T-helper 17 cell (primary cell): ENCODE data around the gene KIAA1217. TPM values are rescaled to one million over a fixed set of nuclear protein-coding genes. Genes with fewer than 3 reads are reported as not detected.

Source experiments
- ATAC-seq: fragments of 150-1000 bp; cut with Tn5 transposase; 2 replicates; pipeline ENCODE4 v1.10.0; 2021; ENCODE audit warnings: mild to moderate bottlenecking, moderate library complexity
- DNase-seq, 3 donors: peaks; one replicate each; pipeline versions ENCODE4 v3.0.0 to v3.0.0-alpha.2; 2020 to 2021
- H3K9me3 ChIP-seq: one replicate; pipeline ENCODE4 v1.7.0; 2013; ENCODE audit warnings: low read length, mild to moderate bottlenecking; ENCODE audit not compliant: control insufficient read depth, poor library complexity, severe bottlenecking
- H3K27ac Mint-ChIP-seq: one replicate; pipeline ENCODE4 v1.8.0; 2022; ENCODE audit warnings: mild to moderate bottlenecking, moderate library complexity, mixed read lengths
- H3K27me3 Mint-ChIP-seq: one replicate; pipeline ENCODE4 v1.8.0; 2022; ENCODE audit warnings: mixed read lengths
- H3K36me3 Mint-ChIP-seq: one replicate; pipeline ENCODE4 v1.8.0; 2022; ENCODE audit warnings: low read depth, mixed read lengths
- H3K4me1 Mint-ChIP-seq: one replicate; pipeline ENCODE4 v1.8.0; 2022; ENCODE audit warnings: mild to moderate bottlenecking, mixed read lengths
- H3K4me3 Mint-ChIP-seq: one replicate; pipeline ENCODE4 v1.8.0; 2022; ENCODE audit warnings: mild to moderate bottlenecking, moderate library complexity, mixed read lengths
- total RNA-seq, 4 donors: library from RNA in 2 of 4; stranded (reverse) in 2 of 4; gene quantifications; one replicate each; pipeline ENCODE4 v1.2.3 and lab custom pipeline; 2022 to 2026

Gene KIAA1217
- total RNA-seq, 2 donors from 2014 or later, result 0.39 to 0.85 TPM

DNA sequence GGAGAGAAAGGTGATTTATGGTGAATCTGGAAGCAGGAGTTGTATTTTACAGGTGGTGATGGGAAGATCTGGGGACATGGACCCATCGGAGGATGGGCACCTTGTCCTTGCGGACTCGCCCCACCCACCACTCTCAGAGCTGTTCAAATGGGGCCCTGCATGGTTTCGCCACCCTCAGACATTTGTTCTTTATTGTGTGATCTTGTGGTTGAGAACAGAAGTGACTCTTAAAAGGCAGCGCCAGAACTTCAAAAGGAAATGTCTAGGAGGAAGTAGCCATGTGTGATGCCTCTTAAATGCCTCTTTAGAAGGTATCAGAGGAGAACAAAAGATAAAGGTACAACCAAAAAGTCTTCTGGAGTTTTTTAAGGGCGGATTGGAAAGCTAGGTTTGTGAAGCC lies 205.7 kb downstream of the KIAA1217 start:
- no peak for ATAC-seq

DNA sequence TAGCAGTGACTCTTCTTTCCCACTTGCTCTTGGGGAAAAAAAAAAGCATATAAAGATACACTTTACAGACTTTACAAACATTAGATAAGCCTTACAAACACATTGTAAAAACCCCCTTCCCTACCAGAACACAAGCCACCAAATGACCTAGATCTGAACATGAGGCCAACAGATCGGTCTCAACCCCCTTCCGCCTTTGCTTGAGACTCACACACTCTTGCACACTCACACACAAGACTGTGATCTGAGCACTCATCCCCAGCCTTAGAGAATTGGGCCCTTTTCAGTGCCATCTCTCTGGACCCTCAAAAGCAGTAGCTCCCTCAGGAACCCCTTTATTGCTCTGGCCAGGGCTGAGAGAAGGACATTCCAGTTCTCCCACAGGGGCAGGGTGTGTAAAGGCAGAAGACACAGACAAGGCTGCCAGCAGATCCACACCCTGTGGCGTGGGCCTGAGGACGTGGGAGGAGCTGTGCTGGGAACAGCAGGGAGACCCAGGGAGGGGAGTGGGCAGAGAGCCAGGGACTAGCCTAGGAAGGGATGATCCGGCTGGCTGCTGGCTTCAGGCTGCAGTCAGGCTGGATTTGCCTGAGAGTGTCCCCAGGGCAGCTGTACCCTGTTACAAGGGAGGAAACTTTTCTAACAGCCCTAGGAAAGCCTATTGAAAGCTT lies 206.7 kb downstream of the KIAA1217 start:
- DNase-seq, result no peak
- H3K27ac Mint-ChIP-seq, result no peak overlapping the region
- no peaks in the 10 kb centered on the region for H3K36me3 Mint-ChIP-seq
- peaks cover 12% of the 10 kb centered on the region for H3K27me3 Mint-ChIP-seq
- no peaks in the 10 kb centered on the region for H3K4me1 Mint-ChIP-seq
- ATAC-seq, result peak; percentile 67
- H3K4me3 Mint-ChIP-seq, result no peak overlapping the region
- no peaks in the 10 kb centered on the region for H3K9me3 ChIP-seq

More for the DNA sequence above, 205.7 kb downstream of the KIAA1217 start:
- H3K9me3 ChIP-seq, result no peaks in the 10 kb centered on the region
- Mint-ChIP-seq H3K36me3 (no peaks in the 10 kb centered on the region), H3K27me3 (peaks cover 12% of the 10 kb centered on the region), H3K4me3 (no peak overlapping the region), H3K27ac (no peak overlapping the region), H3K4me1 (no peaks in the 10 kb centered on the region)
- DNase-seq, result no peak

GRCh38 chr10:24416248-24416647 lies 207.3 kb downstream of the KIAA1217 start:
- Mint-ChIP-seq H3K36me3 (no peaks in the 10 kb centered on the region), H3K27ac (no peak overlapping the region), H3K4me3 (no peak overlapping the region), H3K27me3 (peaks cover 12% of the 10 kb centered on the region), H3K4me1 (no peaks in the 10 kb centered on the region)
- no peak for ATAC-seq
- no peaks in the 10 kb centered on the region for H3K9me3 ChIP-seq
- DNase-seq, result no peak

DNA sequence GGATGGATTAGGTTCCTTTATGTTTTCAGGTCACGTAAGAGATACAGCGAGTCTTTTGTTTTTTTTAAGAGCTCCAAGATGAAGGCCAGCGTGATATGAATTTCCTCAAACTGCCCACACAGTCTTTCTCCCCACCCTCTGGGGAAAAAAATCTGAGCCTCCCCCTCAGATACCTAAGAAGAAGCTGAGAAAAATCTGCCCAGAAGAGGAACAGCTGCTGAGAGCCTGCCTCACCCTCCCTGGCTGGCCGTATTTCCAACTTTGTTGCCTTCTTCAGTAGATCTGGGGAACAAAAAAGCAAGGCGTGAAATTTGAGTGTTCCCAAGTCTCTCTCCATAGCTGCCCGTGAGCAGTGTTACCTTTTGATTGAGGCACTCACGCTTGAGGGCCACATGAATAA lies 208.1 kb downstream of the KIAA1217 start:
- Mint-ChIP-seq H3K36me3 (no peaks in the 10 kb centered on the region), H3K27ac (no peak overlapping the region), H3K4me3 (no peak overlapping the region), H3K27me3 (peaks cover 12% of the 10 kb centered on the region), H3K4me1 (no peaks in the 10 kb centered on the region)
- DNase-seq (no peak), ATAC-seq (no peak)
- H3K9me3 ChIP-seq, result no peaks in the 10 kb centered on the region

DNA sequence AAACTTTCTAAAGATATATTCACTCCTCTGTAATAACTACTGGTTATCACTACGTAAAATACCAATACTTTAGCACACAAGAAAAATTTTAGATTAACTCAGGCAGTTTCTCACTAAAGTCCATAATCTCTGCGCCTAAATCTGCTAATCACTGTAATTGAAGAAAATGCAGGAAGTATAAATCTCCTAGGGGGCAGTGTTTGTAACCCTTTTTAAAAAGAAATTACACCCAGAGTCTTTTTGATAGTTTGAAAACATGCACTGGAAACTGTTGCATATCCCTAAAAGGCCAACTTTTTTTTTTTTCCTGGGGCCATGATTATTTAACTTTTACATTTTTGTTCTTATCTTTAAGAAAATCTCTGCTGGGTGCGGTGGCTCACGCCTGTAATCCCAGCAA lies 209.6 kb downstream of the KIAA1217 start:
- Mint-ChIP-seq H3K36me3 (no peaks in the 10 kb centered on the region), H3K27ac (no peak overlapping the region), H3K27me3 (peaks cover 12% of the 10 kb centered on the region), H3K4me1 (no peaks in the 10 kb centered on the region), H3K4me3 (no peak overlapping the region)
- DNase-seq (no peak), ATAC-seq (no peak)
- H3K9me3 ChIP-seq, result no peaks in the 10 kb centered on the region

GRCh38 chr10:24419066-24419465 lies 210.1 kb downstream of the KIAA1217 start:
- Mint-ChIP-seq H3K27ac (no peak overlapping the region), H3K4me1 (no peaks in the 10 kb centered on the region), H3K36me3 (no peaks in the 10 kb centered on the region), H3K4me3 (no peak overlapping the region), H3K27me3 (peaks cover 17% of the 10 kb centered on the region)
- DNase-seq (no peak), ATAC-seq (no peak)
- H3K9me3 ChIP-seq, result no peaks in the 10 kb centered on the region

GRCh38 chr10:24425151-24425550 lies 216.2 kb downstream of the KIAA1217 start:
- Mint-ChIP-seq H3K4me3 (no peak overlapping the region), H3K36me3 (no peaks in the 10 kb centered on the region), H3K27ac (no peak overlapping the region), H3K27me3 (peaks cover 31% of the 10 kb centered on the region), H3K4me1 (no peaks in the 10 kb centered on the region)
- ATAC-seq, result no peak
- DNase-seq, result no peak
- no peaks in the 10 kb centered on the region for H3K9me3 ChIP-seq

DNA sequence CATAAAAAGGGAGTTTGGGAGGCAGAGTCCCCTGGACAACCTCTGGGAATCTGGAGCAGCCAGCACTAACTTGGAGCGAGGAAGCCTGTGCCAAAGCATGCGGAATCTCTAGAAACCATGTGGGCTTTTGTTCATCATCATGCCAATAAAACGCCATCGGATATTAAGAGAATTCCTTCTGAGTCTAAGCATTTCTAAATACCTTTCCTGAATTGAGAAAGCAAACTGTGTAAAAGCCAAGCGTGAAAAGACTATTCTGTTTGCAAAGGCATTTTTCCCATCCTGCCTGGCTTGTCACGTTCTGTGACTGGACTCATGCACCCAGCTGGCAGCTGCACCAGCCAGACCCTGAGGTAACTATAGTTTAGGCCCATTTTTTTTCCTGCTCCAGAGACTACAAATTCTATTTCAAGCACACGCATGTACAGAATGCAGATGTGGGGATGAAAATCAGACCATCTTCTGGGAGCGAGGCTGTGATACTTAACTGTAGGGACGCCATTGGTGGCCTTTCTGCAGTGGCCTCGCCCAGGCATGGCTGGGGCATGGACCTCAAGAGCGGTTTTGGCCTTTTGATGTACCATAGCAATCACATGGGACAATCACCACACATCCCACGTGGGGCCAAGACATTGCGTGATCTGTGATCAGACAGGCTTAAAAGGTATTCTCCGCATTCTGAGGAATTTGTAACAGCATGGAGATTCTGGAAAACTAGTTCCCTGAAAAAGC lies 218.9 kb downstream of the KIAA1217 start:
- no peaks in the 10 kb centered on the region for H3K4me1 Mint-ChIP-seq
- no peaks in the 10 kb centered on the region for H3K9me3 ChIP-seq
- ATAC-seq (no peak), DNase-seq (no peak)
- peaks cover 31% of the 10 kb centered on the region for H3K27me3 Mint-ChIP-seq
- H3K36me3 Mint-ChIP-seq, result peaks cover 3% of the 10 kb centered on the region
- no peak overlapping the region for H3K4me3 Mint-ChIP-seq
- no peak overlapping the region for H3K27ac Mint-ChIP-seq

GRCh38 chr10:24428410-24428782 lies 219.5 kb downstream of the KIAA1217 start:
- H3K27ac Mint-ChIP-seq, result no peak overlapping the region
- DNase-seq, result no peak
- ATAC-seq, result no peak
- peaks cover 3% of the 10 kb centered on the region for H3K36me3 Mint-ChIP-seq
- H3K9me3 ChIP-seq, result no peaks in the 10 kb centered on the region
- no peaks in the 10 kb centered on the region for H3K4me1 Mint-ChIP-seq
- H3K27me3 Mint-ChIP-seq, result peaks cover 31% of the 10 kb centered on the region
- H3K4me3 Mint-ChIP-seq, result no peak overlapping the region

GRCh38 chr10:24430591-24430990 lies 221.7 kb downstream of the KIAA1217 start:
- H3K27ac Mint-ChIP-seq, result no peak overlapping the region
- no peaks in the 10 kb centered on the region for H3K9me3 ChIP-seq
- no peaks in the 10 kb centered on the region for H3K4me1 Mint-ChIP-seq
- ATAC-seq (no peak), DNase-seq (no peak)
- no peak overlapping the region for H3K4me3 Mint-ChIP-seq
- H3K36me3 Mint-ChIP-seq, result peaks cover 3% of the 10 kb centered on the region
- H3K27me3 Mint-ChIP-seq, result peaks cover 16% of the 10 kb centered on the region

DNA sequence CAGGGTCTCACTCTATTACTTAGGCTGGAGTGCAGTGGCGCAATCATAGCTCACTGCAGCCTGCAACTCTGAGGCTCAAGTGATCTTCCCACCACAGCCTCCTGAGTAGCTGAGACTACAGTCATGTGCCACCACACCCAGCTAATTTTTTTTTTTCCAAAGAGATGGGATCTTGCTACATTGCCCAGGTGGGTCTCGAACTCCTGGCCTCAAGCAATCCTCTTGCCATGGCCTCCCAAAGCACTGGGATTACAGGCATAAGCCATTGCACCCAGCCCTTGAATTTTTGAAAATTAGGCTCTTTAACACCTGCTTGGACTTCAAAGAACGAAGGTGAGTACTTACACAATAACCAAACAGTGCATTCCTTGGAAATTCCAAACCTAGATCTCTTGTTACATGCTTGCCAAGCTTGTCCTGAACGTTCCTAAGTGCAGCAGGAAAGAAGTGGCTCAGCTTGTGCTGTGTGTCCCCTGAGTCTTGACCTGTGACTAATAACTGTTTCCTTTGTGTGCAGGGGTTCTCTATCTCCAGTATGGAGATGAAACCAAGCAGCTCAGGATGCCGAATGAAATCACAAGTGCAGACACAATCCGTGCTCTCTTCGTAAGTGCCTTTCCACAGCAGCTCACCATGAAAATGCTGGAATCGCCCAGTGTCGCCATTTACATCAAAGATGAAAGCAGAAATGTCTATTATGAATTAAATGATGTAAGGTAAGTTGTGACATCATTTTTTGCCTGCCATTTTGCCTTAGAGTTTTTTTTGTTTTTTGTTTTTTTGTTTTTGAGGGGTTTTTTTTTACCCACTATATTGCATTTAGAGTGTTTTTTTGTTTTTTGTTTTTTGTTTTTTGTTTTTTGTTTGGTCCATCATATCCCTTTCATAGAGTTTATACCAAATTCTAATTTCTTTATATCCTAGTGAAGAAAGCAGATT lies 223.8 kb downstream of the KIAA1217 start:
- DNase-seq (no peak), ATAC-seq (no peak)
- no peak overlapping the region for H3K27ac Mint-ChIP-seq
- peaks cover 3% of the 10 kb centered on the region for H3K36me3 Mint-ChIP-seq
- H3K4me3 Mint-ChIP-seq, result no peak overlapping the region
- no peaks in the 10 kb centered on the region for H3K9me3 ChIP-seq
- no peaks in the 10 kb centered on the region for H3K4me1 Mint-ChIP-seq
- peaks cover 4% of the 10 kb centered on the region for H3K27me3 Mint-ChIP-seq

GRCh38 chr10:24433705-24434104 lies 224.8 kb downstream of the KIAA1217 start:
- H3K36me3 Mint-ChIP-seq, result peaks cover 3% of the 10 kb centered on the region

GRCh38 chr10:24434961-24435360 lies 226.0 kb downstream of the KIAA1217 start:
- no peak for ATAC-seq
- peaks cover 3% of the 10 kb centered on the region for H3K36me3 Mint-ChIP-seq
- DNase-seq, result no peak
- H3K9me3 ChIP-seq, result no peaks in the 10 kb centered on the region
- no peak overlapping the region for H3K27ac Mint-ChIP-seq
- H3K4me3 Mint-ChIP-seq, result no peak overlapping the region
- H3K27me3 Mint-ChIP-seq, result no peaks in the 10 kb centered on the region
- H3K4me1 Mint-ChIP-seq, result no peaks in the 10 kb centered on the region

More at GRCh38 chr10:24433705-24434104, 224.8 kb downstream of the KIAA1217 start:
- Mint-ChIP-seq H3K4me3 (no peak overlapping the region), H3K4me1 (no peaks in the 10 kb centered on the region), H3K27me3 (no peaks in the 10 kb centered on the region), H3K27ac (no peak overlapping the region)
- H3K9me3 ChIP-seq, result no peaks in the 10 kb centered on the region
- no peak for DNase-seq
- no peak for ATAC-seq
